ENCODE data around the gene USP10. TPM values are rescaled to one million over a fixed set of nuclear protein-coding genes. Genes with fewer than 3 reads are reported as not detected.
A peak's percentile ranks its signal among the peaks of the same experiment; 100 is the strongest.

The USP10 gene
- total RNA-seq, 4 donors from 2014 or later = 44.6 to 89.6 (median 55.9) TPM

GRCh38 chr16:84737192-84738011 lies 37.6 kb downstream of the USP10 start:
- DNase-seq (ENCODE audit: low spot score) (no peak), ATAC-seq (ENCODE audit: low FRiP score) (no peak)
- no peak for TF ChIP-seq CTCF (IDR thresholded peaks at IDR 0.05)

GRCh38 chr16:84738255-84739038 lies 38.6 kb downstream of the USP10 start:
- peak in 2 of 3 donors; percentile 30 to 43 for TF ChIP-seq CTCF (IDR thresholded peaks at IDR 0.05)
- no peak for ATAC-seq (ENCODE audit: low FRiP score)
- peak; percentile 85 for DNase-seq (ENCODE audit: low spot score)

- TF ChIP-seq CTCF (IDR thresholded peaks at IDR 0.05) = no peak
- peak; percentile 46 for ATAC-seq (ENCODE audit: low FRiP score)
Observed at GRCh38 chr16:84739349-84740124, 39.7 kb downstream of the USP10 start.

GRCh38 chr16:84740596-84741116 lies 40.9 kb downstream of the USP10 start:
- ATAC-seq (ENCODE audit: low FRiP score) (no peak), DNase-seq (ENCODE audit: low spot score) (no peak)
- no peak for TF ChIP-seq CTCF (IDR thresholded peaks at IDR 0.05)

More at GRCh38 chr16:84739349-84740124, 39.7 kb downstream of the USP10 start:
- DNase-seq (ENCODE audit: low spot score) = no peak

GRCh38 chr16:84741340-84741830 lies 41.6 kb downstream of the USP10 start:
- ATAC-seq (ENCODE audit: low FRiP score) = no peak
- TF ChIP-seq CTCF (IDR thresholded peaks at IDR 0.05) = no peak
- DNase-seq (ENCODE audit: low spot score) = no peak

- no peak for ATAC-seq (ENCODE audit: low FRiP score)
- no peak for TF ChIP-seq CTCF (IDR thresholded peaks at IDR 0.05)
- no peak for DNase-seq (ENCODE audit: low spot score)
Observed at GRCh38 chr16:84742641-84743092, 42.9 kb downstream of the USP10 start.

Data from omental fat pad (tissue), 4 donors.